GM18498 (cell line): ENCODE data around the gene SMG7.
A peak's percentile ranks its signal among the peaks of the same experiment; 100 is the strongest.
"Not testable (repeated sequence)": the region's sequence is repeated elsewhere in the genome, so short reads cannot be mapped to it uniquely, and the experiment has no call there.

Experiments used
- ATAC-seq: cut with Tn5 transposase; IDR thresholded peaks from one replicate; pipeline ENCODE4 v1.9.1; 2021; ENCODE audit warnings: mild to moderate bottlenecking, moderate library complexity; ENCODE audit not compliant: unreplicated experiment

SMG7 gene

GRCh38 chr1:183472488-183473216 lies at the start of gene SMG7:
TSS of gene SMG7 (plus strand) at chr1:183472499. CDS start at chr1:183472621, 122 bp downstream.
- peak; percentile 17 for ATAC-seq

DNA sequence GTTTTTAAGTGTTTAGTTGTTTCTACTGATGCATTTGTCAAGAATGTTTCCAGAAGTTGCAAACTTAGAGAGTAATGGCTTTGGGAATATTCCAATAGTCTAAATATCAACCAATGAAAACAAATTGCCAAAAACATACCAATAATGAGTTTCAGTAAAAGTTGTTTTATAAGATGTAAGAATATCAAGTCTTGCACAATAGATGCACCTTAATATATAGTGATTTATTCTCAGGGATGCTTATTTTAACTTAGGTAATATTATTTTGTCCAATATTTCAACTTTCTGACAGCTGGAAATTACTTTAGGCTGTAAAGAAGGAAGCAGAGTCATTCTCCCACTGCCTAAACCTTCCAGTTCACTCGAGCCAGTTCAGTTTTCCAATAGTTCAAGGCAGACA lies 48.8 kb upstream of the SMG7 start:
- no peak for ATAC-seq

GRCh38 chr1:183424691-183425090 lies 47.6 kb upstream of the SMG7 start:
- no peak for ATAC-seq

GRCh38 chr1:183427591-183427990 lies 44.7 kb upstream of the SMG7 start:
- not testable (repeated sequence) for ATAC-seq

DNA sequence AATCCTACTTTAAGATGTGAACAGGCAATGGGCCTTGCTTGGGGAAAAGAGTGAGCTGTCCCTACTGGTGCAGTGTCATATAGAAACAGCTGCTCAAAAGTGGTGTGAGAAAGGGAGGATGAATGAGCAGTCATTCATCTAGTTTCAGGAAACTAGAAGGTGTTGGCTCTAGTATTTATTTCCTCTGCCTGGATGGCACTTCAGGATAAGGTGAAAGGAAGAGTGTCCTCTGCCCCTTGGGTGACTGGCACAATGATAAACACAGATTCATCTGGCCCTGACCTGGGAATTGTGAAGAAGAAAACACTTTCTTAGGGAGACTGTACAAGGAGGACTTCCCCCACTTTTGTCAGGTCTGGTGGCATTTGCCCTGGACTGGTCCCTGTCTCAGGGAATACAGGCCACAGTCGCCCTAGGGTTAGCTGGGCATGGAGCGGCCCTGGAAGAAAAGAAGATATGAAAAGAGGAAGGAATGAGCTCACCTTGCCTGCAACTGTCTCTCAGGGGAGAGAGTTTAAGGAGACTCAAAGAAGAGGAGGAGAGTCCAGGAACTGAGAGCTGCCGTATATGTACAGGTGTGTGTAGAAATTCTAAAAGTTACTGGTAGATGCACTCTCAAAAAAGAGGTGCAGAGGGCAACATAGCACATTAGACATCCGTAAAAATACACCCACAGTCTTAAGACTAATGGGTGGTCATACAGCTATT lies 40.3 kb upstream of the SMG7 start:
- ATAC-seq, result no peak

DNA sequence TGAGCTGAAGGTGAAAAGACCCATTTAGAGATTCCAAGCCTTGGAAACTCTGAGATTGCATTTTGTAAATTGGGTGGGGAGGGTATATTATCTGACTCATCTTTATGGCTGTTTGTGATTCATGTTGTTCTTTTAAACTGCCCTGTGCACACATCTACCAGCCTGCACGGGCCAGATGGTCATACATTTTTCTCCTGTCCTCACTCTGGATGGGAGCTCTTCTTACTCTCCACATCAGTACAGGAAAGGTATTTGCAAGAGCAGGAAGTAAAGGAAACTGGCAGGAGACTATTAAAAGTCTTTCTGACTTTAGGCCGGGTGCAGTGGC lies 39.8 kb upstream of the SMG7 start:
- ATAC-seq, result no peak

DNA sequence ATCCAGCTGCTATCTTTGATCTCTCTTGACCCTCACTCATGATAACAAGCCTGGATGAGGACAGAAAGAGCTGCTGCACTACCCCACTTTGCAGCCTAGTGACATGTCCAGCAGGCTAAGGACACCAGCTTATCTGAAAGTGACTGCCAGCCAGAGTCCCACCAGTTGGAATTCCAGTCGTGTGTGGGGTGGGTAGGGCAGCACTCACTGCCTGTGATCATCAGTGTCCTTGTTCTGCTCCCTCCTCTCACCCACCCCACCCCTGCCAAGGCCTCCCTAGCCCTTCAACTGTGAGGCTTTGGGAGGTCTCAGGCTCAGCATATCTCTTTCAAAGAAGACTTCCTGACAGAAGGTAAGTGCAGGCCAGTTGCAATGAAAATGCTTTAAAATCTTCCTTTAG lies 38.6 kb upstream of the SMG7 start:
- ATAC-seq, result no peak

DNA sequence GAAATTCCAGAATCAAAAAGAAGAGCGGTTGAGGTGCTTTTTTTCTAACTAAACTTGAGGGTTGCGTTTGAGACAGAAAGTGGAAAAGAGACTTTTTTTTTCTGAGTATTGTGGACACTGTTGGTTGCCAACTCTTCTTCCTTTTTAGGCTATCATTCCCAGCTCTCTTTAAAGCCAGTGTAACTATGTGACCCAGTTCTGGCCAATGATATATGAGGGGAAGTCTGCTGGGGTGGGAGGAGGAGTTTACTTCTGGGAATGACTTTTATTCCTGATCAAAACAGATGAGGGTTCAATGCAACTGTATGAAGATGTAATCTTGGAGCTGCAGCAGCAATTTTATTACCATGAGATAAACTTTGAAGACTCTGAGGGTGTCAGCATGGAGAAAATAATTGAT lies 36.8 kb upstream of the SMG7 start:
- ATAC-seq, result no peak

- ATAC-seq, result no peak
Measured at GRCh38 chr1:183438060-183438459, 34.2 kb upstream of the SMG7 start.

DNA sequence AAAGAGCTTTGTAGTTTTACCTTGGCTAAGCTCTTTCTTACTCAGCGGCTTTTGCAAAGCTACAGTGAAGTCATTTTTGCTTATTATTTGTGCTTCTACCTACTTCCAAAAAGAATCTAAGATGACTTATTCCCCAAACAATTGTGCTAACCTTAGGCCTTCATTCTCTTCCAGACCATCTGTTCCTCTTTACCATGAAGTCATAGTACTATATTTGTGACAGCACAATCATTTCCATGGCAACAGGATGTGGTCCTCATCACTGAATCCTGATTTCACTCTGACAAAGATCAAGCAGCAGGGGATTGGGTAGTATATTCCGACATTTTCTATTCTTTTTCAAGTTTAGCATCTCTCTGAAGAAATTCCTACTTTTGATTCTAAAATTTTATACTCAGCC lies 29.3 kb upstream of the SMG7 start:
- no peak for ATAC-seq

- ATAC-seq, result no peak
Measured at GRCh38 chr1:183443466-183443865, 28.8 kb upstream of the SMG7 start.

DNA sequence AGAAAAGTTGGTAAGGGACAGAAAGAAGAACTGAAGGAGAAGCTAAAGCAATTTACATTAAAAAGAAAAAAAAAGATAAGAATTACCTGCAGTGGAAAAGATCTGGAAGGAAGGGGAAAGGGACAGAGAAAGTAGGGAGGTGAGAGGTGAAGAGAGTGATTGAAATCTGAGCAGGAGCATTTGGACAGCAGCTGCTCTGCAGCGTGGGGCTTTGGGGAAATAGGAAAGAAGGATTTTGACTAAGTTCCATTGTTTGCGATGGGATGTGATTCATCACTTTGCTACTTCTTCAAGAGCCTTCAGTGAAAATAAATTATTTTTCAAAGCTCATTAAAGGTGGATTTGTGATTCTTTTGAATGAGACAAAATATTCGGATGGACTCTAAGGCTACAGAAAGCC lies 28.1 kb upstream of the SMG7 start:
- ATAC-seq, result no peak

- ATAC-seq, result no peak
Measured at GRCh38 chr1:183449223-183449770, 23.0 kb upstream of the SMG7 start.

DNA sequence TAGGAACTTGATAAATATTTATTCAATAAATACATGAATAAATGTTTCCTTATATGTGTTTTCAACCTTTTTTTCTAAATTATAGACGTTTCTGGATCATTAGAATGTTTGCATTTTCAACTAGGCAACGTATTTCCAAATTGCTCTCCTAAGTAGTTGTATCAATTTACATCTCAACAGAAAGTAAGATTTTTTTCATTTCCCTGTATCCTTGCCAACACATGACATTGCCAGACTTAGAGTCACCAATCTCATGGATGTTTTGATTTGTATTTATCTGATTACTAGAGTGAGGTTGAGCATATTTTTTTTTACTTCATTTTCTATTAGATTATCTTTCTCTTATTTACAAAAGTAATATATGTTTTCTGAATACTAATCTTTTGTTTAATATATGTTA lies 22.2 kb upstream of the SMG7 start:
- no peak for ATAC-seq

GRCh38 chr1:183454377-183454776 lies 17.9 kb upstream of the SMG7 start:
- no peak for ATAC-seq

- ATAC-seq, result no peak
Measured at GRCh38 chr1:183456826-183457225, 15.5 kb upstream of the SMG7 start.

- no peak for ATAC-seq
Measured at GRCh38 chr1:183457449-183457848, 14.8 kb upstream of the SMG7 start.

DNA sequence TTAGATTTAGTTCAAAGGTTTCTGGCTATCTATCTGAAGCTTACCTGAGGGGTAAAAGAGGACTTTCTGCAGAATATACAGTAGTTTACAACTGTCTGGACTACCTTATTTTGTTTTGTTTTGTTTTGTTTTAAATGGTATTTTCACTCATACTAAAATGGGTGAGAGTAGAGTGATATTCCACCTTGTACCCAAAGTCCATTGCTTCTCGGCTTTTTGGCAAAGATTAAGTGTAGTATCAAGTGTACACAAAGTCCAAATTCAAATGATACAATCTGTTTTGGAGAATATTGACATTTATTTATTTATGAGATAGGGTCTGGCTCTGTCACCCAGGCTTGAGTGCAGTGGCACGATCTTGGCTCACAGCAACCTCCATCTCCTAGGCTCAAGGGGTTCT lies 11.7 kb upstream of the SMG7 start:
- ATAC-seq, result no peak

- no peak for ATAC-seq
Measured at GRCh38 chr1:183461350-183461749, 10.9 kb upstream of the SMG7 start.

GRCh38 chr1:183463566-183463965 lies 8.7 kb upstream of the SMG7 start:
- no peak for ATAC-seq

DNA sequence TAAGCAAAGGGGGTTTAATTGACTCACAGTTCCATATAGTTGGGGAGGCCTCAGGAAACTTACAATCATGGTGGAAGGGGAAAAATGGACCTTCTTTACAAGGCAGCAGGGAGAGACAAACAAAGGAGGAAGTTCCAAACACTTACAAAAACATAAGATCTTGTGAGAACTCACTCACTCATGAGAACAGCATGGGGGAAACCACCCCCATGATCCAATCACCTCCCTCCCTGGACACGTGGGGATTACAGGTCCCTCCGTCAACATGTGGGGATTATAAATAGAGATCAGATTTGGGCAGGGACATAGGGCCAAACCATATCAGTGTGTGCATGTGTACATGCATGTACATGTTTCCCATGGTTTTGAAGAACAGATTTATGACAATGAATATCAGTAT lies 5.5 kb upstream of the SMG7 start:
- ATAC-seq, result no peak

DNA sequence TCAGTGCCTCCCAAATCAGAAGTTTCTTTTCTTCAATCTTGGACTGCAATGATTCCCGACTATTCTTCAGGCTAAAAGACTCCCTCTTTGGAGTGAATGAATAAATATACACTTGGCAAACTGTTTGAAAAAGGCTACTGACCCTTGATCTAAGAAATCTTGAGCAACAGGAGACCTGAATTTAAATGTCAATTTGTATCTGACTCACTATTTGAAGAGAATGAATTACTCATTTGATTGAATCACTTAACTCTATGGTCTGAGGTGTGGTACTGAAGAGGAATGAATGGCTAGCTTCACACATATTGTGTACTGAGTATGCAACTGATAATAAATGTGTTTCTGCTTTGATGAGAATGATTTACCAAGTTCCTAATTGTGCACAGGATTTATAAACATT lies 4.6 kb upstream of the SMG7 start:
- no peak for ATAC-seq
